SK-N-SH (cell line): Measurements from ENCODE around the gene NFKBIE. TPM values are rescaled to one million over a fixed set of nuclear protein-coding genes. Genes with fewer than 3 reads are reported as not detected.

Source experiments
- CTCF ChIA-PET: fragments of 300-600, 350-600 bp; formaldehyde crosslinking; extraction: SDS; loops from one replicate; lab custom pipeline; 2021; lab: Yijun Ruan, JAX
- POLR2A ChIA-PET: fragments of 350-600 bp; sonication (Branson Sonifier 250); formaldehyde crosslinking; extraction: SDS; loops from one replicate; lab custom pipeline; 2020; ENCODE audit warnings: antibody characterized with exemption, inconsistent platforms; lab: Yijun Ruan, JAX
- DNase-seq: peaks from one replicate; pipeline ENCODE4 v3.0.0; 2012
- H2AFZ ChIP-seq: fragments of 200-600 bp; sonication (generic); 2 replicates; pipeline ENCODE4 v1.8.1; 2016; ENCODE audit warnings: antibody characterized with exemption, mild to moderate bottlenecking, low read depth
- H3F3A ChIP-seq: fragments of 200-600 bp; sonication (generic); replicated peaks from 2 replicates; pipeline ENCODE3; 2016; ENCODE audit warnings: antibody characterized with exemption, mild to moderate bottlenecking; ENCODE audit not compliant: insufficient read depth
- H3K27ac ChIP-seq, 2 experiments: fragments of 200-500 bp in 1 of 2; fragments of 200-600 bp in 1 of 2; sonication (Bioruptor generic) in 1 of 2; sonication (generic), shearing (Covaris generic) in 1 of 2; 2 replicates each; pipeline versions ENCODE4 v1.5.1 to v1.6.1; 2014 to 2016; ENCODE audit warnings: low read depth in 2 of 2, inconsistent platforms in 1 of 2, low read length in 1 of 2, mild to moderate bottlenecking in 1 of 2, mixed read lengths in 1 of 2
- H3K27me3 ChIP-seq: fragments of 200-600 bp; sonication (generic), shearing (Covaris generic); 2 replicates; pipeline ENCODE4 v1.6.1; 2016; ENCODE audit warnings: mixed run types; ENCODE audit not compliant: insufficient read depth
- H3K36me3 ChIP-seq, 2 experiments: fragments of 200-500 bp in 1 of 2; fragments of 200-600 bp in 1 of 2; sonication (Bioruptor generic) in 1 of 2; sonication (generic) in 1 of 2; replicated peaks in 1 of 2; 2 replicates each; pipeline versions ENCODE3 to v1.5.1; 2014 to 2016; ENCODE audit warnings: low read length in 1 of 2, mild to moderate bottlenecking in 1 of 2; ENCODE audit not compliant: insufficient read depth in 2 of 2, control insufficient read depth in 1 of 2
- H3K4me1 ChIP-seq, 2 experiments: fragments of 200-500 bp in 1 of 2; fragments of 200-600 bp in 1 of 2; sonication (Bioruptor generic) in 1 of 2; sonication (generic), shearing (Covaris generic) in 1 of 2; 2 replicates each; pipeline versions ENCODE4 v1.5.1 to v1.6.1; 2014 to 2016; ENCODE audit warnings: low read depth in 1 of 2, low read length in 1 of 2, mixed run types in 1 of 2; ENCODE audit not compliant: insufficient read depth in 2 of 2, control insufficient read depth in 1 of 2
- H3K4me2 ChIP-seq: fragments of 200-600 bp; sonication (generic), shearing (Covaris generic); 2 replicates; pipeline ENCODE4 v1.6.1; 2017; ENCODE audit warnings: mixed run types
- H3K4me3 ChIP-seq, 2 experiments: fragments of 200-500 bp in 1 of 2; fragments of 200-600 bp in 1 of 2; sonication (Bioruptor generic) in 1 of 2; sonication (generic), shearing (Covaris generic) in 1 of 2; 2 replicates each; pipeline versions ENCODE4 v1.5.1 to v1.8.1; 2014 to 2016; ENCODE audit warnings: low read depth in 2 of 2, inconsistent platforms in 1 of 2, low read length in 1 of 2, mild to moderate bottlenecking in 1 of 2, mixed read lengths in 1 of 2, moderate library complexity in 1 of 2
- H3K79me2 ChIP-seq: fragments of 200-600 bp; sonication (generic); 2 replicates; pipeline ENCODE4 v1.8.1; 2017; ENCODE audit warnings: mild to moderate bottlenecking; ENCODE audit not compliant: insufficient read depth
- H3K9ac ChIP-seq: fragments of 200-600 bp; sonication (generic); 2 replicates; pipeline ENCODE4 v1.6.1; 2017; ENCODE audit warnings: mixed run types
- H3K9me2 ChIP-seq: fragments of 200-600 bp; sonication (generic); 2 replicates; pipeline ENCODE4 v1.6.1; 2017; ENCODE audit warnings: mixed run types
- H3K9me3 ChIP-seq: fragments of 200-600 bp; sonication (generic); 2 replicates; pipeline ENCODE4 v1.6.1; 2017; ENCODE audit warnings: mixed run types, mild to moderate bottlenecking, moderate library complexity
- H4K20me1 ChIP-seq: fragments of 200-600 bp; sonication (generic); 2 replicates; pipeline ENCODE4 v1.6.1; 2017; ENCODE audit warnings: mild to moderate bottlenecking, mixed run types; ENCODE audit not compliant: insufficient read depth
- CHD2 ChIP-seq: fragments of 150-350 bp; IDR thresholded peaks from 2 replicates; pipeline ENCODE4 v1.6.1; 2018; ENCODE audit warnings: low read length; ENCODE audit not compliant: partially characterized antibody
- CTCF ChIP-seq: fragments of 200-600 bp; sonication (generic); IDR thresholded peaks from 2 replicates; pipeline ENCODE4 v1.6.1; 2017; ENCODE audit warnings: antibody characterized with exemption, mild to moderate bottlenecking, moderate library complexity
- ELF1 ChIP-seq: IDR thresholded peaks from 2 replicates; pipeline ENCODE4 v1.4.0; 2012
- EP300 ChIP-seq, 2 experiments: IDR thresholded peaks; 2 replicates each; pipeline versions ENCODE4 v1.4.0 to v1.6.1; 2012; ENCODE audit warnings: borderline replicate concordance in 1 of 2, low read depth in 1 of 2, low read length in 1 of 2
- EZH2phosphoT487 ChIP-seq: fragments of 200-600 bp; sonication (generic); IDR thresholded peaks from 2 replicates; pipeline ENCODE4 v1.6.1; 2017; ENCODE audit warnings: low read depth, mixed run types, mild to moderate bottlenecking, antibody characterized with exemption, moderate library complexity, borderline replicate concordance
- FOSL2 ChIP-seq: IDR thresholded peaks from 2 replicates; pipeline ENCODE4 v1.4.0; 2012; ENCODE audit warnings: low read depth, mild to moderate bottlenecking, moderate library complexity, borderline replicate concordance
- FOXJ3 ChIP-seq: sonication (generic); formaldehyde crosslinking; IDR thresholded peaks from 2 replicates; pipeline ENCODE4 v1.5.1; 2020; ENCODE audit warnings: mild to moderate bottlenecking, missing genetic modification reagents
- FOXM1 ChIP-seq: IDR thresholded peaks from 2 replicates; pipeline ENCODE4 v1.4.0; 2012; ENCODE audit warnings: low read depth, mild to moderate bottlenecking
- GABPA ChIP-seq: IDR thresholded peaks from 2 replicates; pipeline ENCODE4 v1.4.0; 2012; ENCODE audit warnings: low read depth, mild to moderate bottlenecking
- JUND ChIP-seq: IDR thresholded peaks from 2 replicates; pipeline ENCODE4 v1.4.0; 2012
- MXI1 ChIP-seq: IDR thresholded peaks from 2 replicates; pipeline ENCODE4 v1.6.1; 2012; ENCODE audit warnings: mild to moderate bottlenecking, low read depth, low read length, improper control_type of control experiment
- NFIC ChIP-seq: IDR thresholded peaks from 2 replicates; pipeline ENCODE4 v1.4.0; 2012; ENCODE audit warnings: borderline replicate concordance
- NRF1 ChIP-seq: IDR thresholded peaks from 2 replicates; pipeline ENCODE4 v1.6.1; 2012; ENCODE audit warnings: low read depth, mild to moderate bottlenecking, low read length
- PBX3 ChIP-seq: IDR thresholded peaks from 2 replicates; pipeline ENCODE4; 2012
- RAD21 ChIP-seq: IDR thresholded peaks from 2 replicates; pipeline ENCODE4 v1.6.1; 2012; ENCODE audit warnings: mild to moderate bottlenecking, low read length
- RCOR1 ChIP-seq: fragments of 150-350 bp; IDR thresholded peaks from 2 replicates; pipeline ENCODE4 v1.6.1; 2017; ENCODE audit warnings: antibody characterized with exemption, low read length
- RFX5 ChIP-seq: IDR thresholded peaks from 2 replicates; pipeline ENCODE4 v1.6.1; 2012; ENCODE audit warnings: mild to moderate bottlenecking, improper control_type of control experiment, low read length
- RXRA ChIP-seq: IDR thresholded peaks from 2 replicates; pipeline ENCODE4 v1.4.0; 2012; ENCODE audit warnings: low read depth, mild to moderate bottlenecking, borderline replicate concordance
- SIN3A ChIP-seq: IDR thresholded peaks from 2 replicates; pipeline ENCODE4 v1.6.1; 2012; ENCODE audit warnings: low read depth, mild to moderate bottlenecking, low read length, moderate library complexity, borderline replicate concordance
- SMC3 ChIP-seq: IDR thresholded peaks from 2 replicates; pipeline ENCODE4 v1.6.1; 2012; ENCODE audit warnings: low read depth, low read length, improper control_type of control experiment
- TAF1 ChIP-seq: IDR thresholded peaks from 2 replicates; pipeline ENCODE4 v1.6.1; 2012; ENCODE audit warnings: low read depth, mild to moderate bottlenecking, low read length, moderate library complexity, borderline replicate concordance
- TEAD4 ChIP-seq: IDR thresholded peaks from 2 replicates; pipeline ENCODE4 v1.4.0; 2012; ENCODE audit warnings: mild to moderate bottlenecking, borderline replicate concordance; ENCODE audit not compliant: insufficient read depth
- YY1 ChIP-seq: IDR thresholded peaks from 2 replicates; pipeline ENCODE4 v1.4.0; 2012; ENCODE audit warnings: low read depth, mild to moderate bottlenecking
- WGBS: methylation state at CpG from one replicate; pipeline ENCODE4 v1.1.6; 2017; ENCODE audit warnings: low lambda C conversion rate; 5-methylcytosine and 5-hydroxymethylcytosine counted together
- polyA plus RNA-seq, 3 experiments: library from polyadenylated mRNA; depleted of rRNA; stranded (reverse); fragments of >200 nt; gene quantifications; 2 replicates each; pipeline ENCODE4 v1.2.3, GENCODE V29; 2012
- TF ChIP-seq, protein P1 (sequence below): IDR thresholded peaks from 2 replicates; pipeline ENCODE4 v1.4.0; 2012; ENCODE audit warnings: low read depth
- TF ChIP-seq, protein P2 (sequence below): fragments of 150-350 bp; IDR thresholded peaks from 2 replicates; pipeline ENCODE4 v1.6.1; 2017; ENCODE audit warnings: antibody characterized with exemption, low read length, low read depth, borderline replicate concordance
- TF ChIP-seq, protein P3 (sequence below): IDR thresholded peaks from 2 replicates; pipeline ENCODE4 v1.4.0; 2012; ENCODE audit warnings: low read depth, borderline replicate concordance
- TF ChIP-seq, protein P4 (sequence below): fragments of 150-350 bp; IDR thresholded peaks from 2 replicates; pipeline ENCODE4 v1.6.1; 2016; ENCODE audit warnings: mild to moderate bottlenecking, low read depth, low read length

Gene NFKBIE
- polyA plus RNA-seq, 1 of the 3 experiments (the other 2 are of a cell fraction): 5.8 TPM

DNA sequence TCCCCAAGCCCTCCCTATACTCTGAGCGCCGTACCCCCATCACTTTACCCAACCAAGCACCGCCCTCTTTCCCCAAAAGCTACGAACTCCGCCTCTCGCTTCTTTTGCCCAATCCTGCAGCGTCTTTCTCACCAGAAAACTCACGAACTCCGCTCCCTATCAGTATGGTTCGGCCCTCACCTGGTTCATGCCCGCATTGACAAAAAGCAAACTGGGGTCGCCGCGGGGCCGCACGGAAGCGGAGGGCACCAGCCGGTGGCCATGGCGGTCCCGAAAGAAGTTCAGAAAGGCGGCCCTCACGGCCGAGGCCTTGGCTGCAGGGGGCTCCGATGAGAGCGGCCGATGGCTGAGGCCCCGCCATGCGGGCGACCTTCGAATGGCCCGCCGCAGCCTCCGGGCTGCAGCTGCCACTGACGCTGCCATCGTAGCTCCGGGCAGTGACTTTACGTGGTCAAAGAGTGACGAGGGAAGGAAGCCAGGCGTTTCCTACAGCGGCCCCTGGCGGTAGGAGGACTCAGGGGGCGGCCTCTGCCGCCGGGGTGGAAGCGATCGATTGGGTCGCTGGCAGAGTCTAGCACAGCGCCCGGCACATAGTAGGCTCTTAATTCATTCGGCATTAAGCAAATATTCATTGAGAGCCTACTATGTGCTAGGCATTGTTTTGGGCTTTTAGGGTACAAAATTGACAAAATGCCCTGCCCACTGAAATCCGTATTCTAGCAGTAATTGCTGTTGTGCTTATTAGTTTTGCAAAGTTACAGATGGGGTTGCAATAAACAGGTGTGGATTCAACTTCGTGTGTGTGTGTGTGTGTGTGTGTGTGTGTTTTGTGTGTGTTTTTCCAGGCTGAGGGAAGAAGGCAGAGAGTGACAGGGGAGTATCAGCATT, 47.8 kb upstream of the NFKBIE start, which contains the start of gene AARS2:
Gene AARS2, minus strand, starts transcription at position 447 of the 888 bp plus-strand sequence. Its CDS starts 24 bp downstream, at position 423.
- Histone ChIP-seq H3K36me3 (peaks cover 13 to 32% of the 10 kb centered on the region in 2 experiments), H3K79me2 (peaks cover 11% of the 10 kb centered on the region; the same call in 1 of the 2 replicates), H3K9me3 (no peaks in the 10 kb centered on the region), H3K4me1 (peaks cover 4 to 8% of the 10 kb centered on the region in 2 experiments; a peak in 3 of 4 replicates), H3K9ac (peak within 1 kb of the TSS; percentile 89), H3K27ac (peak within 1 kb of the TSS; percentile 24 to 85; a peak in 3 of 4 replicates), H3K4me3 (peak within 1 kb of the TSS; percentile 90 to 96), H3F3A (no peaks in the 10 kb centered on the region), H2AFZ (peak within 1 kb of the TSS; percentile 93; the same call in 1 of the 2 replicates), H3K4me2 (peak within 1 kb of the TSS; percentile 91), H4K20me1 (no peaks in the 10 kb centered on the region), H3K27me3 (no peaks in the 10 kb centered on the region), H3K9me2 (no peaks in the 10 kb centered on the region)
- CTCF ChIA-PET: interaction anchor here (0.6 to 4.4 kb wide), 33 partner anchors 9 to 749 kb away, joined by 3 to 40 read pairs (median 4); partner anchors contain the start of genes HSP90AB1, SLC35B2, SPATS1 and TMEM151B
- 8% methylated on average over 15 of the region's 52 CpGs for WGBS
- DNase-seq: peak; percentile 92
- POLR2A ChIA-PET: interaction anchor here (1.2 to 1.9 kb wide), 6 partner anchors 8 to 67 kb away, joined by 3 to 8 read pairs (median 4); partner anchors contain the start of gene HSP90AB1
- TF ChIP-seq MXI1 (peak; percentile 75), FOXJ3 (CRISPR knock-in tag) (peak; percentile 60), EP300 (IDR thresholded peaks at IDR 0.05; ENCODE audit: borderline replicate concordance in 1 of 2, low read depth in 1 of 2, low read length in 1 of 2) (peak in 1 of 2 experiments; percentile 15; a peak in 1 of 4 replicates), CHD2 (peak; percentile 86), FOSL2 (no peak; the same call in 1 of the 2 replicates), SMC3 (no peak), NFIC (no peak), JUND (no peak), GABPA (peak; percentile 55), YY1 (peak; percentile 93), SIN3A (peak; percentile 97), NRF1 (no peak), RFX5 (no peak), RCOR1 (peak; percentile 82), RAD21 (no peak), TAF1 (peak; percentile 93; the same call in 1 of the 2 replicates), PBX3 (peak; percentile 35; the same call in 1 of the 2 replicates), FOXM1 (no peak), ELF1 (no peak; the same call in 1 of the 2 replicates), RXRA (no peak), CTCF (peak; percentile 95), EZH2phosphoT487 (no peak), TEAD4 (no peak)
- TF ChIP-seq, protein P1, sequence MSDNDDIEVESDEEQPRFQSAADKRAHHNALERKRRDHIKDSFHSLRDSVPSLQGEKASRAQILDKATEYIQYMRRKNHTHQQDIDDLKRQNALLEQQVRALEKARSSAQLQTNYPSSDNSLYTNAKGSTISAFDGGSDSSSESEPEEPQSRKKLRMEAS: peak; percentile 86
- TF ChIP-seq, protein P2, sequence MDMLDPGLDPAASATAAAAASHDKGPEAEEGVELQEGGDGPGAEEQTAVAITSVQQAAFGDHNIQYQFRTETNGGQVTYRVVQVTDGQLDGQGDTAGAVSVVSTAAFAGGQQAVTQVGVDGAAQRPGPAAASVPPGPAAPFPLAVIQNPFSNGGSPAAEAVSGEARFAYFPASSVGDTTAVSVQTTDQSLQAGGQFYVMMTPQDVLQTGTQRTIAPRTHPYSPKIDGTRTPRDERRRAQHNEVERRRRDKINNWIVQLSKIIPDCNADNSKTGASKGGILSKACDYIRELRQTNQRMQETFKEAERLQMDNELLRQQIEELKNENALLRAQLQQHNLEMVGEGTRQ: no peak
- TF ChIP-seq, protein P3, sequence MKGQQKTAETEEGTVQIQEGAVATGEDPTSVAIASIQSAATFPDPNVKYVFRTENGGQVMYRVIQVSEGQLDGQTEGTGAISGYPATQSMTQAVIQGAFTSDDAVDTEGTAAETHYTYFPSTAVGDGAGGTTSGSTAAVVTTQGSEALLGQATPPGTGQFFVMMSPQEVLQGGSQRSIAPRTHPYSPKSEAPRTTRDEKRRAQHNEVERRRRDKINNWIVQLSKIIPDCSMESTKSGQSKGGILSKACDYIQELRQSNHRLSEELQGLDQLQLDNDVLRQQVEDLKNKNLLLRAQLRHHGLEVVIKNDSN: 0 out of 2 replicates have a peak, but pooled peaks have one; percentile 19
- TF ChIP-seq, protein P4, sequence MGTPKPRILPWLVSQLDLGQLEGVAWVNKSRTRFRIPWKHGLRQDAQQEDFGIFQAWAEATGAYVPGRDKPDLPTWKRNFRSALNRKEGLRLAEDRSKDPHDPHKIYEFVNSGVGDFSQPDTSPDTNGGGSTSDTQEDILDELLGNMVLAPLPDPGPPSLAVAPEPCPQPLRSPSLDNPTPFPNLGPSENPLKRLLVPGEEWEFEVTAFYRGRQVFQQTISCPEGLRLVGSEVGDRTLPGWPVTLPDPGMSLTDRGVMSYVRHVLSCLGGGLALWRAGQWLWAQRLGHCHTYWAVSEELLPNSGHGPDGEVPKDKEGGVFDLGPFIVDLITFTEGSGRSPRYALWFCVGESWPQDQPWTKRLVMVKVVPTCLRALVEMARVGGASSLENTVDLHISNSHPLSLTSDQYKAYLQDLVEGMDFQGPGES: no peak
